NCI-H2196 (cell line): Measurements from ENCODE around the gene RNF227.
A peak's percentile ranks its signal among the peaks of the same experiment; 100 is the strongest.
"Not testable (repeated sequence)": the region's sequence is repeated elsewhere in the genome, so short reads cannot be mapped to it uniquely, and the experiment has no call there.

Experiments used
- DNase-seq: peaks from one replicate; lab custom pipeline; 2025; ENCODE audit not compliant: unreplicated experiment; lab: John Stamatoyannopoulos, UW

RNF227 gene

DNA sequence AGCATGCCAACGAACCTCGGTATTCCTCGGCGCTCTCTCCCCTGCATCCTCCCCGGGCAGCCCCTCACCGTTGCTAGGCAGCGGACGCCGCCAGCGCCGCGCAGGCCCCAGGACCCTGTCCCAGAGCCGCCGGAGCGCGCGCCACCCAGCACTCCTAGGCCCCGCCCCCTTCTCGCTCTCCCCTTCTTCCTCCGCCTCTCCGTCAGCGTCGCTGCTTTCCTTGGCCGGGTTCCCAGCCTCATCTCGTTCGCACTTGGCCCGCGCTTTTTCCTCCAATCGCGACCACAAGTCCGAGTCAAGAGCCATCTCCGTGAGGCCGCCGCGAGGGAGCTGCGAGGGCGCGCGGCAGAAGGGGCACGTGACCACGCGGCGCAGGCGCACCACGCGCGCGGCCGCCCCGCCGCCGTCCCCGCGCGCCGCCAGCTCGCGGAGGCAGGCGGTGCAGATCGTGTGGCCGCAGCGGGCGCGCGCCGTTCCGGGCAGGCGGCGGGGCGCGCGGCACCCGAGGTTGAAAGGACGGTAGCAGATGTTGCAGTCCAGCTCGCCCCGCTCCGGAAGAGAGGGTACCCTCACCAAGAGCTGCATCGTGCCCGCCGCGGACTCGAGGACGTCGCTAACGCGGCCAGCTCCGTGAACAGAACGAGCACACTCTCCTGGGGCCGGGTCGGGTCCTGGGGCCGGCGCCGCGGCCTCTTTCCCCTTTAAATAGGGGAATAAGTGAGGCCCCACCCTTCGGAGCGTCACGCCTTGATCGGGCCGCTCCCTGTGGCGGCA, at the start of gene RNF227:
RNF227 (minus strand) TSS at position 679 of the 774 bp plus-strand sequence; CDS start at position 585, 94 bp downstream.
- peak; percentile 89 for DNase-seq

GRCh38 chr17:7961421-7961820, 45.3 kb upstream of the RNF227 start:
- no peak for DNase-seq

DNA sequence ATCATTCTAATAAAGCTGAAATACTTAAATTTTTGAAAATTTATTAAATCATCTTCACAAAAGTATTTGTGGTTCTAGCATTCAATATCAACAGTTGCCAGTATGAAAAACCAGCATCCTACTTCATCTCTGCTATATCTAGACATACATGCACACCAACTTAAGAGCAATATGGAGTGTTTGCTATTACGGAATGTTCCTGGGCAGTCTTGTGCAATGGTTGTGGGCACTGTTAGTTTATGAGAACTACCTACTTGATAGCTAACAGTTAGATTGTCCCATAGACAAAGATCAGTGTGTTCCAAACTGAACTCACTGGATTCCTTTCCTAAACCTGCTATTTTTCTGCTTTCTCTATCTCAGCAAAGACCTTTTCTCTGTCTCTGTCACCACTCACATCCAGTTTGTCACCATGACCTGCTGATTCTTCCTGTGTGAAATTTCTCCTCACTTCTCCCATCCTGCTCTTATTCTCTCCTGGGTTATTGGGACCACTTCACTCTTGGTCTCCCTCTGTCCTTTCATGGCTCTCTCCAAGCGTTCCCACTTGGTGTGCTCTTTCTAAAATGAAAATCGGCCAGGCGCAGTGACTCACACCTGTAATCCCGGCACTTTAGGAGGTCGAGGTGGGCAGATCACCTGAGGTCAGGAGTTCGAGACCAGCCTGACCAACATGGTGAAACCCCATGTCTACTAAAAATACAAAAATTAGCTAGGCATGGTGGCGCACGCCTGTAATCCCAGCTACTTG, 43.6 kb upstream of the RNF227 start:
- DNase-seq: no peak

- no peak for DNase-seq
Measured at GRCh38 chr17:7956228-7956965, 40.3 kb upstream of the RNF227 start.

- DNase-seq: no peak
Measured at GRCh38 chr17:7955414-7956227, 39.5 kb upstream of the RNF227 start.

DNA sequence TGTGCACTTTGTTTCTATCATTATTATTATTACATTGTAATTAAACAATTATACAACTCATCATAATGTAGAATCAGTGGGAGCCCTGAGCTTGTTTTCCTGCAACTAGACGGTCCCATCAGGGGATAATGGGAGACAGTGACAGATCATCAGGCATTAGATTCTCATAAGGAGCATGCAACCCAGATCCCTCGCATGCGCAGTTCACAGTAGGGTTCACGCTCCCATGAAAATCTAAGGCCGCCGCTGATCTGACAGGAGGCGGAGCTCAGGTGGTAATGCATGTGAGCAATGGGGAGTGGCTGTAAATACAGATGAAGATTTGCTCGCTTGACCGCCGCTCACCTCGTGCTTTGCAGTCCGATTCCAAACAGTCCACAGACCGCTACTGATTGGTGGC, 37.2 kb upstream of the RNF227 start:
- DNase-seq: not testable (repeated sequence)

DNA sequence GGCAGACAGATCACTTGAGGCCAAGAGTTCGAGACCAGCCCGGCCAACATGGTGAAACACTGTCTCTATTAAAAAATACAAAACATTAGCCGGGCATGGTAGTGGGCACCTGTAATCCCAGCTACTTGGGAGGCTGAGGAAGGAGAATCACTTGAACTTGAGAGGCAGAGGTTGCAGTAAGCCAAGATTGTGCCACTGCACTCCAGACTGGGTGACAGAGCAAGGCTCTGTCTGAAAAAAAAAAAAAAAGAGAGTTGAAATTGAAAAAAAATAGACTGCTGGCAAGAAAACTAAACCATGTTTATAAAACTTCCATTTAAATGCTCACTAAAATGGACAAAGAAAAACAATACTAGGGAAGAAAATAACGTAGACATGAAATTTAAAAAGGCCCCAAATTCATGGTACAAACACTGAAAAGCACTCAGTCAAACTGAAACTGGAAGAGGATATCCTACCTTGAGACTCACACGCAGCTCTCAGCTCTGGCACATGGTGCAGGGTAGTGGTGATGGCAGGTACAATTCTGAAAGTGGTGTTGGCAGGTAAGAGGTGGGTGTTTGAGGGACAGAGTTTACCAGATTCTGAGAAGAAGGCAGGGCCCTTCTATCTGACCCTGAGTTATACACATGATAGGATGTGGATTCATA, 35.2 kb upstream of the RNF227 start:
- no peak for DNase-seq

DNA sequence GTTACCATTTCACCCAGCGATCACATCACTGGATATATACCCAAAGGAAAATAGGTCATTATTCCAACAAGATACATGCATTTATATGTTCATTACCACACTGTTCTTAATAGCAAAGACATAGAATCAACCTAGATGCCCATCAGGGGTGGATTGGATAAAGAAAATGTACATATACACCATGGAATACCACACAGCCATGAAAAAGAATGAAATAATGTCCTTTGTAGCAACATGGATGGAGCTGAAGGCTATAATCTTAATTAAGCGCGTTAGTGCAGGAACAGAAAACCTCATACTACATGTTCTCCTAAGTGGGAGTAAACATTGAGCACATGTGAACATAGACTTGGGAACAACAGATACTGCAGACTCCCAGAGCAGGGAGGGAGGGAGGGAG, 34.5 kb upstream of the RNF227 start:
- DNase-seq: no peak

DNA sequence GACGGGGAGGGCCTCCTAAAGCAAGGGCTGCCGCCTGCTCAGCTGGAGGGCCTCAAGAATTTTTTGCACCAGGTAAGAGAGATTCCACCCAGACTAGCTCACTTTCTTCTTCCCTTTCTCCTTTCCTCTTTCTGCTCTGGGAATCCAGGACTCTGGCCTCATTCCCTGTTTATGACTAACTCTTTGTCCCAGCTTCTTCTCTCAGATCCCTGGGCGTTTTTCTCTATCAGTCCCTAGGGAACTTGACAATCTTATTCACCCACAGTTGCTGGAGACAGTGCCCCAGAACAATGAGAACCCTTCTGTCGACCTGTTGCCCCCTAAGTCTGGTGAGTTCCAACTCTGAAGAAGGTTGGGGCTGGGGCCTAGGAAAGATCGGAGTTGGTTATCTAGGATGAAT, 31.6 kb upstream of the RNF227 start:
- DNase-seq: no peak

GRCh38 chr17:7946441-7946840, 30.4 kb upstream of the RNF227 start:
- DNase-seq: no peak

DNA sequence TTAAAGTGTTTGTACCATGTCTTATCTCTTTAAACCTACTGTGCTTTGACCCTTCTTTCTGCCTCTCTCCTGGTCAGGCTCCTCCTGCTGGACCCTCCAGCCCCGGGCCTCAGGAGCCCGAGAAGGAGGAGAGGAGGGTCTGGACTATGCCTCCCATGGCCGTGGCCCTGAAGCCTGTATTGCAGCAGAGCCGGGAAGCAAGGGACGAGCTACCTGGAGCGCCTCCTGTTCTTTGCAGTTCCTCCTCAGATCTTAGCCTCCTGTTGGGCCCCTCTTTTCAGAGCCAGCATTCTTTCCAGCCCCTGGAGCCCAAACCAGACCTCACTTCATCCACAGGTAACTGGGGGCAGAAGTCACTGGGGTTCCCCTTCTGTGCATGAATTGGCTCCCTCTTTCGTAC, 29.6 kb upstream of the RNF227 start:
- DNase-seq: no peak

GRCh38 chr17:7944326-7944725, 28.2 kb upstream of the RNF227 start:
- DNase-seq: no peak

DNA sequence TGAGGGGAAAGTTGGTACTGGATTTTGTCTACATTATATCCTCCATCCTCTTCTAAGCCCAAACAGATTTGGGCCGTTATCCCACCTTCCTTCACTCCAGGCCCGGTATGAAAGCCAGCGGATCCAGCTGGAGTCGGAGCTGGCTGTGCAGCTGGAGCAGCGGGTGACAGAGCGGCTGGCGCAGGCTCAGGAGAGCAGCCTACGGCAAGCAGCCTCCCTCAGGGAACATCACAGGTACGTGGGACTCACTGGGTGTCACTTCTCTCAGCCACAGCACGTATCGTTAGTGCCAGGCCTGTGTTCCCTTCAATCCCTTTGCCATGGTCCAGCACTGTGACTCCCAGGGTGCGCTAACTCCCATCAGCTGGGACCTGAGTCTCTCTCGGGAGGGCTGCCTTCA, 27.2 kb upstream of the RNF227 start:
- no peak for DNase-seq

GRCh38 chr17:7940743-7941142, 24.7 kb upstream of the RNF227 start:
- no peak for DNase-seq

DNA sequence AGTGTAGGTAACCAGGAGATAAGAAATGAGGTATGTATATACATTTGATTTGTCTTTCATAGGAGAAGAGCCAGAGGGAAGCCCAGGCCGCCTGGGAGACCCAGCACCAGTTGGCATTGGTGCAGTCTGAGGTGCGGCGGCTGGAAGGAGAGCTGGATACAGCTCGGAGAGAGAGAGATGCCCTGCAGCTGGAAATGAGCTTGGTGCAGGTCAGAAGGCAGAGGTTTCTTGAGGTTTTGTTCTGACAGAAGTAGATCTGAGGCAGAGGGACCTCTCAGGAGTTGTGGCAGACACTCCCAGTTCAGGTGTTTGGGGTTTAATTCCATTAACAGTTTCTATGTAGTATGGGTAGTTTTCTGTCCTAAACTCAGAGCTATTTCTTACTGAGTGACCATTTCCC, 23.9 kb upstream of the RNF227 start:
- DNase-seq: no peak

GRCh38 chr17:7935859-7936258, 19.8 kb upstream of the RNF227 start:
- no peak for DNase-seq

DNA sequence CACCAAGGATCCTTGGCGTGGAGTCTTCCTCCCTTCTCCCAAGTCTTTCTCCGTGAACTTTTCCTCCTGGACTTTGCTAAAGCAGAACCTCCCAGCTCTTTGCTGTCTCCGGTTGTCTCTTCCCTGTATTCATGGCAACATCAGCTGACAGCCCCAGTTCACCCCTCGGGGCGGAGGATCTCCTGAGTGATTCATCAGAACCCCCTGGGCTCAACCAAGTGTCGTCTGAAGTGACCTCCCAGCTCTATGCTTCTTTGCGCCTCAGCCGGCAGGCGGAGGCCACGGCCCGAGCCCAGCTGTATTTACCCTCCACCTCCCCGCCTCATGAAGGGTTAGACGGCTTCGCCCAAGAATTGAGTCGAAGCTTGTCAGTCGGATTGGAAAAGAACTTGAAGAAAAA, 16.9 kb upstream of the RNF227 start:
- DNase-seq: no peak

GRCh38 chr17:7932483-7932891, 16.4 kb upstream of the RNF227 start:
- peak; percentile 2 for DNase-seq

DNA sequence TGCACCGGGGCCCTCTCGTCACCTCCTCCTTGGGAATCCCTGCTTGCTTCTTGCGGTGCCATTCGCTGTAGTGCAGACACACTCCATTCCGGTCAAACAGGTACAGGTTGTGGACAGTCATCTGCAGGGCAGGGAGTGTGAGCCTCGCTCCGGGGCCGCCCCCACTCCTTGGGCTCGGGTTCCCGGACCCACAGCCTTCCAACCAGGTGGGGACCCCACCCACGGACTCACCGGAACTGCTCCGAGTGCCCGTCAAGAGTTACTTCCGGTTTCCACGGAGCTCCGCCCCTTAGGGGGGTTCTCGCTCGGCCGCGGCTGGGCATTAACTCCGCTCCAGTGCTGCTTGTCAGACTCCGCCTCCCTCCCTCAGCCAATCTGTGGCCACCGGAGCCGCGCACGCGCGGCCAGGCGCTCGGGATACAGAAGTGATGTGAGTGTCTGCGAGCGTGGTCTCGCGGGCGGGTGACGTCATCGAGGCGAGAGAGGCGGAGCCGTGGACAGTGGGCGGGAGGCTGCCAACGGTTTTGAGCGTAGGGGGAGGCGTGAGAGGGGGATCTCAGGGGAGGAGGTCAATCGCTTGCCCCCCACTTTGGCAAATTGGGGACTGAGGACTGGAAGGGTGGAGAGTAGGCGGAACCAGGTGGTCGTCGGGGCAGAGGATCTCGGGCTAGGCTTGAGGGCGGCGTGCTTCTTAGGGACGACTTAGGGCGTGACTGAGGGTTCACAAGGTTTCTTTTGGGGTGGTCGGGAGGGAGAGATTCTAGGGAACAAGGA, 15.8 kb upstream of the RNF227 start, which contains the start of the genes CNTROB and TRAPPC1:
CNTROB (plus strand) TSS at position 498 of the 774 bp plus-strand sequence. CDS start 874 bp downstream, outside the sequence.
TRAPPC1 (minus strand) TSS at position 238 of the 774 bp plus-strand sequence; CDS start at position 121, 117 bp downstream.
- DNase-seq: peak; percentile 90
